Liver (tissue), 3 donors: ENCODE data around the gene BRMS1L.

Source experiments
- EGR1 ChIP-seq, 2 donors: IDR thresholded peaks; 2 replicates each; pipeline ENCODE4 v1.6.1; 2016 to 2018; ENCODE audit warnings: antibody characterized with exemption in 2 of 2, low read depth in 2 of 2
- FOXA2 ChIP-seq: IDR thresholded peaks from 2 replicates; pipeline ENCODE4 v1.6.1; 2016; ENCODE audit warnings: antibody characterized with exemption
- GABPA ChIP-seq, 2 donors: IDR thresholded peaks in 1 of 2; conservative IDR thresholded peaks in 1 of 2; 2 replicates each; pipeline ENCODE4 v1.6.1; 2016; ENCODE audit warnings: antibody characterized with exemption in 2 of 2, mild to moderate bottlenecking in 1 of 2, moderate library complexity in 1 of 2
- JUND ChIP-seq, 2 donors: IDR thresholded peaks; 2 replicates each; pipeline ENCODE4 v1.6.1; 2016; ENCODE audit warnings: antibody characterized with exemption in 2 of 2
- RAD21 ChIP-seq, 2 donors: IDR thresholded peaks; 2 replicates each; pipeline ENCODE4 v1.6.1; 2016; ENCODE audit warnings: antibody characterized with exemption in 2 of 2, mild to moderate bottlenecking in 2 of 2
- SP1 ChIP-seq: IDR thresholded peaks from 2 replicates; pipeline ENCODE4 v1.6.1; 2018; ENCODE audit warnings: antibody characterized with exemption, mild to moderate bottlenecking
- TAF1 ChIP-seq: conservative IDR thresholded peaks from 2 replicates; pipeline ENCODE4 v1.6.1; 2016; ENCODE audit warnings: antibody characterized with exemption, mild to moderate bottlenecking
- YY1 ChIP-seq: IDR thresholded peaks from 2 replicates; pipeline ENCODE4 v1.6.1; 2016; ENCODE audit warnings: antibody characterized with exemption, mild to moderate bottlenecking
- TF ChIP-seq, protein P1 (sequence below): IDR thresholded peaks from 2 replicates; pipeline ENCODE4 v1.6.1; 2016; ENCODE audit warnings: antibody characterized with exemption
- TF ChIP-seq, protein P2 (sequence below): fragments of 150-350 bp; IDR thresholded peaks from 2 replicates; pipeline ENCODE4 v1.5.1; 2017; ENCODE audit warnings: improper control_type of control experiment, low read depth, low read length; ENCODE audit not compliant: missing input control
- TF ChIP-seq, protein P3 (sequence below): IDR thresholded peaks from 2 replicates; pipeline ENCODE4 v1.6.1; 2016; ENCODE audit warnings: antibody characterized with exemption
- TF ChIP-seq, protein P4 (sequence below): IDR thresholded peaks from 2 replicates; pipeline ENCODE4 v1.6.1; 2016; ENCODE audit warnings: antibody characterized with exemption
- TF ChIP-seq, protein P5 (sequence below): IDR thresholded peaks from 2 replicates; pipeline ENCODE4 v1.6.1; 2016; ENCODE audit warnings: antibody characterized with exemption, mild to moderate bottlenecking
- donor health status: healthy.
- donor health status: healthy.

DNA sequence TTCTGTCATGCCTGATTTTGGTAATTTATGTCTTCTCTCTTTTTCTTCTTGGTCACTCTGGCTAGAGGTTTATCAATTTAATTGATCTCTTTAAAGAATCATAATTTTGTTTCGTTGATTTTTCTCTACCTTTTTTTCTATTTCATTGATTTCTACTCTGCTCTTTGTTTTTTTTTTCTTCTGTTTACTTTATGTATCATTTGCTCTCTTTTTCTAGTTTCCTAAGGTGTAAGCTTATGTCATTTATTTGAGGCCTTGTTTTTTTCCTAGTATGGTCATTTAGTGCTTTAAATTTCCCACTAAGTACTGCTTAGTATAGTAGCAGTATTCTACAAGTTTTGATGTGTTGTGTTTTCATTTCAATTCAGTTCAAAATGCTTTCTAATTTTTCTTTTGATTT lies 89.6 kb downstream of the BRMS1L start:
- TF ChIP-seq, protein P1, sequence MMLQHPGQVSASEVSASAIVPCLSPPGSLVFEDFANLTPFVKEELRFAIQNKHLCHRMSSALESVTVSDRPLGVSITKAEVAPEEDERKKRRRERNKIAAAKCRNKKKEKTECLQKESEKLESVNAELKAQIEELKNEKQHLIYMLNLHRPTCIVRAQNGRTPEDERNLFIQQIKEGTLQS: no peak
- TF ChIP-seq, protein P2, sequence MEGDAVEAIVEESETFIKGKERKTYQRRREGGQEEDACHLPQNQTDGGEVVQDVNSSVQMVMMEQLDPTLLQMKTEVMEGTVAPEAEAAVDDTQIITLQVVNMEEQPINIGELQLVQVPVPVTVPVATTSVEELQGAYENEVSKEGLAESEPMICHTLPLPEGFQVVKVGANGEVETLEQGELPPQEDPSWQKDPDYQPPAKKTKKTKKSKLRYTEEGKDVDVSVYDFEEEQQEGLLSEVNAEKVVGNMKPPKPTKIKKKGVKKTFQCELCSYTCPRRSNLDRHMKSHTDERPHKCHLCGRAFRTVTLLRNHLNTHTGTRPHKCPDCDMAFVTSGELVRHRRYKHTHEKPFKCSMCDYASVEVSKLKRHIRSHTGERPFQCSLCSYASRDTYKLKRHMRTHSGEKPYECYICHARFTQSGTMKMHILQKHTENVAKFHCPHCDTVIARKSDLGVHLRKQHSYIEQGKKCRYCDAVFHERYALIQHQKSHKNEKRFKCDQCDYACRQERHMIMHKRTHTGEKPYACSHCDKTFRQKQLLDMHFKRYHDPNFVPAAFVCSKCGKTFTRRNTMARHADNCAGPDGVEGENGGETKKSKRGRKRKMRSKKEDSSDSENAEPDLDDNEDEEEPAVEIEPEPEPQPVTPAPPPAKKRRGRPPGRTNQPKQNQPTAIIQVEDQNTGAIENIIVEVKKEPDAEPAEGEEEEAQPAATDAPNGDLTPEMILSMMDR: no peak
- TF ChIP-seq SP1: no peak
- TF ChIP-seq, protein P3, sequence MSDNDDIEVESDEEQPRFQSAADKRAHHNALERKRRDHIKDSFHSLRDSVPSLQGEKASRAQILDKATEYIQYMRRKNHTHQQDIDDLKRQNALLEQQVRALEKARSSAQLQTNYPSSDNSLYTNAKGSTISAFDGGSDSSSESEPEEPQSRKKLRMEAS: no peak
- no peak for TF ChIP-seq YY1
- TF ChIP-seq TAF1: no peak
- TF ChIP-seq GABPA (IDR thresholded peaks at IDR 0.05 in 1 of 2, conservative IDR thresholded peaks at IDR 0.05 in 1 of 2): no peak
- no peak for TF ChIP-seq RAD21 (IDR thresholded peaks at IDR 0.05)
- TF ChIP-seq FOXA2: no peak
- TF ChIP-seq EGR1 (IDR thresholded peaks at IDR 0.05; ENCODE audit: low read depth in 2 of 2): no peak
- no peak for TF ChIP-seq JUND (IDR thresholded peaks at IDR 0.05)
- TF ChIP-seq, protein P4, sequence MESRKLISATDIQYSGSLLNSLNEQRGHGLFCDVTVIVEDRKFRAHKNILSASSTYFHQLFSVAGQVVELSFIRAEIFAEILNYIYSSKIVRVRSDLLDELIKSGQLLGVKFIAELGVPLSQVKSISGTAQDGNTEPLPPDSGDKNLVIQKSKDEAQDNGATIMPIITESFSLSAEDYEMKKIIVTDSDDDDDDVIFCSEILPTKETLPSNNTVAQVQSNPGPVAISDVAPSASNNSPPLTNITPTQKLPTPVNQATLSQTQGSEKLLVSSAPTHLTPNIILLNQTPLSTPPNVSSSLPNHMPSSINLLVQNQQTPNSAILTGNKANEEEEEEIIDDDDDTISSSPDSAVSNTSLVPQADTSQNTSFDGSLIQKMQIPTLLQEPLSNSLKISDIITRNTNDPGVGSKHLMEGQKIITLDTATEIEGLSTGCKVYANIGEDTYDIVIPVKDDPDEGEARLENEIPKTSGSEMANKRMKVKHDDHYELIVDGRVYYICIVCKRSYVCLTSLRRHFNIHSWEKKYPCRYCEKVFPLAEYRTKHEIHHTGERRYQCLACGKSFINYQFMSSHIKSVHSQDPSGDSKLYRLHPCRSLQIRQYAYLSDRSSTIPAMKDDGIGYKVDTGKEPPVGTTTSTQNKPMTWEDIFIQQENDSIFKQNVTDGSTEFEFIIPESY: no peak
- TF ChIP-seq, protein P5, sequence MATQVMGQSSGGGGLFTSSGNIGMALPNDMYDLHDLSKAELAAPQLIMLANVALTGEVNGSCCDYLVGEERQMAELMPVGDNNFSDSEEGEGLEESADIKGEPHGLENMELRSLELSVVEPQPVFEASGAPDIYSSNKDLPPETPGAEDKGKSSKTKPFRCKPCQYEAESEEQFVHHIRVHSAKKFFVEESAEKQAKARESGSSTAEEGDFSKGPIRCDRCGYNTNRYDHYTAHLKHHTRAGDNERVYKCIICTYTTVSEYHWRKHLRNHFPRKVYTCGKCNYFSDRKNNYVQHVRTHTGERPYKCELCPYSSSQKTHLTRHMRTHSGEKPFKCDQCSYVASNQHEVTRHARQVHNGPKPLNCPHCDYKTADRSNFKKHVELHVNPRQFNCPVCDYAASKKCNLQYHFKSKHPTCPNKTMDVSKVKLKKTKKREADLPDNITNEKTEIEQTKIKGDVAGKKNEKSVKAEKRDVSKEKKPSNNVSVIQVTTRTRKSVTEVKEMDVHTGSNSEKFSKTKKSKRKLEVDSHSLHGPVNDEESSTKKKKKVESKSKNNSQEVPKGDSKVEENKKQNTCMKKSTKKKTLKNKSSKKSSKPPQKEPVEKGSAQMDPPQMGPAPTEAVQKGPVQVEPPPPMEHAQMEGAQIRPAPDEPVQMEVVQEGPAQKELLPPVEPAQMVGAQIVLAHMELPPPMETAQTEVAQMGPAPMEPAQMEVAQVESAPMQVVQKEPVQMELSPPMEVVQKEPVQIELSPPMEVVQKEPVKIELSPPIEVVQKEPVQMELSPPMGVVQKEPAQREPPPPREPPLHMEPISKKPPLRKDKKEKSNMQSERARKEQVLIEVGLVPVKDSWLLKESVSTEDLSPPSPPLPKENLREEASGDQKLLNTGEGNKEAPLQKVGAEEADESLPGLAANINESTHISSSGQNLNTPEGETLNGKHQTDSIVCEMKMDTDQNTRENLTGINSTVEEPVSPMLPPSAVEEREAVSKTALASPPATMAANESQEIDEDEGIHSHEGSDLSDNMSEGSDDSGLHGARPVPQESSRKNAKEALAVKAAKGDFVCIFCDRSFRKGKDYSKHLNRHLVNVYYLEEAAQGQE: no peak
